C4-2B (cell line): Measurements from ENCODE around the gene CNTD1.

Source experiments
- ZFX ChIP-seq: fragments of 450-650 bp; IDR thresholded peaks from 2 replicates; pipeline ENCODE4 v1.6.1; 2017
- TF ChIP-seq, protein P1 (sequence below): fragments of 450-650 bp; conservative IDR thresholded peaks from 2 replicates; pipeline ENCODE4 v1.5.1; 2017; ENCODE audit warnings: mild to moderate bottlenecking

DNA sequence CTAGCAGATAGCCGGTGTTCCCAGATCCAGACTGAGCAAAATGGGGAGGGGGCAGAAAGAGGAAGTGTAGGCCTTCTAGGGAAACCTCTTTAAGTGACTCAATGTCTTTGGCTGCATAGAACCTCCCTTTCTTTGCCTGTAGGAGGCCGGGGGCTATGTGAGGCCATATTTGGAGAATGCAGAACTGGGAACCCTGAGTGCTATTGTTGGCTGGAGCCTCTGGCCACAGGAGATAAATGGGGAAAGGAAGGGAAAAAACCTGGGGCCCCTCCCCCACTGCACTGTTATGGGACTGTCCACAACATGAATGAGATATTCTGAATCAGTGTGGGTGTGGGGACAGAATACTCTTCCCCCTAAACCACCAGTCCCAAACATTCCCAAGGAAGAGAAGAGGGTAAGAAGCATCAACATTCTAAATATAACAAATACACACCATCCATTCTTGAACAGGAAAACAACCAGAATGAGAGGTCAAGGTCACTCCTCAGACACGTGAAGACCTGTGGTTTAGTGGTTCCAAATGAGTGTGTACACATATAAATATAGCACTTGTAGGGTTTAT, 23.0 kb upstream of the CNTD1 start:
- TF ChIP-seq, protein P1, sequence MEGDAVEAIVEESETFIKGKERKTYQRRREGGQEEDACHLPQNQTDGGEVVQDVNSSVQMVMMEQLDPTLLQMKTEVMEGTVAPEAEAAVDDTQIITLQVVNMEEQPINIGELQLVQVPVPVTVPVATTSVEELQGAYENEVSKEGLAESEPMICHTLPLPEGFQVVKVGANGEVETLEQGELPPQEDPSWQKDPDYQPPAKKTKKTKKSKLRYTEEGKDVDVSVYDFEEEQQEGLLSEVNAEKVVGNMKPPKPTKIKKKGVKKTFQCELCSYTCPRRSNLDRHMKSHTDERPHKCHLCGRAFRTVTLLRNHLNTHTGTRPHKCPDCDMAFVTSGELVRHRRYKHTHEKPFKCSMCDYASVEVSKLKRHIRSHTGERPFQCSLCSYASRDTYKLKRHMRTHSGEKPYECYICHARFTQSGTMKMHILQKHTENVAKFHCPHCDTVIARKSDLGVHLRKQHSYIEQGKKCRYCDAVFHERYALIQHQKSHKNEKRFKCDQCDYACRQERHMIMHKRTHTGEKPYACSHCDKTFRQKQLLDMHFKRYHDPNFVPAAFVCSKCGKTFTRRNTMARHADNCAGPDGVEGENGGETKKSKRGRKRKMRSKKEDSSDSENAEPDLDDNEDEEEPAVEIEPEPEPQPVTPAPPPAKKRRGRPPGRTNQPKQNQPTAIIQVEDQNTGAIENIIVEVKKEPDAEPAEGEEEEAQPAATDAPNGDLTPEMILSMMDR: no peak
- no peak for TF ChIP-seq ZFX
